ENCODE measurements around the gene RUFY1. TPM values are rescaled to one million over a fixed set of nuclear protein-coding genes. Genes with fewer than 3 reads are reported as not detected.
A peak's percentile ranks its signal among the peaks of the same experiment; 100 is the strongest.

The RUFY1 gene
- total RNA-seq, 1 donor from 2014 or later = 56.5 TPM

DNA sequence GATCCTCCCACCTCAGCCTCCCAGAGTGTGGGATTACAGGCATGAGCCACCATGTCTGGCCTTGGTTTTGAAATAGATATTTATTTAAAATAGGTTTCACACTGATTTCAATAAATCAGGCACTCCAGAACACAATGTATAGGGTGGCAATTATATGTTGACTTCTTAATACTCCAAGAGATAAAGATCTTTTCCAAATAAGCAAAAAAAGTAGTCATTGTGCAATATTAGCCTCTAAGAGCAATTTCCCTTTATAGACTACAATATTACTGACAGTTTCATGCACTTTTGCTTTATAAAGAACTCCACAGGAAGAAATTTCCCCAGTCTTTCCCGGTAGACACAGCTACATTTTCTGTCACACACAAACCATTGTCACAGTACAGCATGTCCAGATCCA lies 23.4 kb upstream of the RUFY1 start:
- no peak for TF ChIP-seq CTCF (IDR thresholded peaks at IDR 0.05; ENCODE audit: insufficient read depth, low read length, poor library complexity, severe bottlenecking)
- Histone ChIP-seq H3K4me3 (ENCODE audit: low read depth, low read length) (no peak overlapping the region), H3K36me3 (ENCODE audit: control insufficient read depth, insufficient read depth, low read length) (no peaks in the 10 kb centered on the region), H3K27me3 (ENCODE audit: control insufficient read depth, insufficient read depth, low read length) (peaks cover 2% of the 10 kb centered on the region)
- DNase-seq (ENCODE audit: low read depth) = no peak

DNA sequence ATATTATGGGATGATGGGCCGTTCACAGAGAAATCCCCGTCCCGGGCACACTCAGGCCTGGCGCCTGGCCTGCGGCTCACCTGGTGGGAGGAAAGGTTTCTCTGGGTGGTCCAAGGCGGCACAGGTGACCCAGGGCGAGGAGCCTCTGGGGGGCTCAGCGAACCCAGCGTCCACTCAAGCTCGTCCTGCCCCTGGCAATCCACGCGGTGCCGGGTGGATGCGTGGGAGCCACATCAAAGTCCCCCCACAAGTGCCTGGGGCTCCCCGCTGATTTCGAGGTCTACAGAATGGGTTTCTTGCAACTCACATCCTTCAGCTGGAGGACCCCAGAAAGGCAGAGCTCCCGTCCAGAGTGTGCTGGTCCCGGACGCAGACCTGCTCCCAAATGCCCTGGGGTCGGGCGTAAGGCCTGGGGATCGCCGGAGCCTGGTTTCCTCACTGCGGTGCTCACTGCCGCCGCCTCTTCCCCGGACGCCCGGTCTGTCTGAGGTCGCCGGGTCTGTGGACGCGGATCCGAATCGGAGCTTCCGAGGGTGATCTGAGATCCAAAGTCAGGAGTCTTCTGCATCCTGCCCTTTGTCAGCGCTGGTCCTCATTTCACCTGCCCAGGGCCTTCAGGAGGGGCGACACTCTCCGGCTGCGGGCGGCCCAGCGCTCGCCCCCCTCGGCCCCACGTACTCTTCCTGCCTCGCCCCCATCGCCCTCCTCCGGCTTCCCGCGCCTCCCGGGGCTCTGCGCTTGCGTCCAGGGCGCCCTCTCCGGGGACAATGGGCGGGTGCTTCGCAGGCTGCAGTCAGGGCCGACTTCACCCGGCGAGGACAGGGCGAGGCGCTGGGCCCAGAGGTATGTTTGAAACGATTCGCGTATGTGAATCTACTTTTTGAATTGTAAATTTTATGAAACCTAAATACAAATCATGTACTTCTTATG lies 20.0 kb upstream of the RUFY1 start:
- no peak for DNase-seq (ENCODE audit: low read depth)
- TF ChIP-seq CTCF (IDR thresholded peaks at IDR 0.05; ENCODE audit: insufficient read depth, low read length, poor library complexity, severe bottlenecking) = peak; percentile 26
- Histone ChIP-seq H3K4me3 (ENCODE audit: low read depth, low read length) (peak overlapping the region; percentile 31), H3K27me3 (ENCODE audit: control insufficient read depth, insufficient read depth, low read length) (peaks cover 2% of the 10 kb centered on the region), H3K36me3 (ENCODE audit: control insufficient read depth, insufficient read depth, low read length) (no peaks in the 10 kb centered on the region)

GRCh38 chr5:179533024-179533423 lies 17.3 kb upstream of the RUFY1 start:
- no peak overlapping the region for H3K4me3 ChIP-seq (ENCODE audit: low read depth, low read length)
- peaks cover 2% of the 10 kb centered on the region for H3K27me3 ChIP-seq (ENCODE audit: control insufficient read depth, insufficient read depth, low read length)
- DNase-seq (ENCODE audit: low read depth) = no peak
- TF ChIP-seq CTCF (IDR thresholded peaks at IDR 0.05; ENCODE audit: insufficient read depth, low read length, poor library complexity, severe bottlenecking) = no peak
- H3K36me3 ChIP-seq (ENCODE audit: control insufficient read depth, insufficient read depth, low read length) = no peaks in the 10 kb centered on the region

GRCh38 chr5:179533907-179534306 lies 16.4 kb upstream of the RUFY1 start:
- DNase-seq (ENCODE audit: low read depth) = no peak
- TF ChIP-seq CTCF (IDR thresholded peaks at IDR 0.05; ENCODE audit: insufficient read depth, low read length, poor library complexity, severe bottlenecking) = no peak
- H3K4me3 ChIP-seq (ENCODE audit: low read depth, low read length) = no peak overlapping the region
- no peaks in the 10 kb centered on the region for H3K36me3 ChIP-seq (ENCODE audit: control insufficient read depth, insufficient read depth, low read length)
- peaks cover 2% of the 10 kb centered on the region for H3K27me3 ChIP-seq (ENCODE audit: control insufficient read depth, insufficient read depth, low read length)

- H3K4me3 ChIP-seq (ENCODE audit: low read depth, low read length) = no peak overlapping the region
- no peaks in the 10 kb centered on the region for H3K36me3 ChIP-seq (ENCODE audit: control insufficient read depth, insufficient read depth, low read length)
- TF ChIP-seq CTCF (IDR thresholded peaks at IDR 0.05; ENCODE audit: insufficient read depth, low read length, poor library complexity, severe bottlenecking) = no peak
- DNase-seq (ENCODE audit: low read depth) = no peak
- H3K27me3 ChIP-seq (ENCODE audit: control insufficient read depth, insufficient read depth, low read length) = peaks cover 2% of the 10 kb centered on the region
These were observed 15.9 kb upstream of the RUFY1 start for GRCh38 chr5:179534431-179534830.
